ENCODE measurements around the gene RANBP3L.

GRCh38 chr5:36217567-36217966 lies 84.1 kb downstream of the RANBP3L start:
- TF ChIP-seq, protein P1, sequence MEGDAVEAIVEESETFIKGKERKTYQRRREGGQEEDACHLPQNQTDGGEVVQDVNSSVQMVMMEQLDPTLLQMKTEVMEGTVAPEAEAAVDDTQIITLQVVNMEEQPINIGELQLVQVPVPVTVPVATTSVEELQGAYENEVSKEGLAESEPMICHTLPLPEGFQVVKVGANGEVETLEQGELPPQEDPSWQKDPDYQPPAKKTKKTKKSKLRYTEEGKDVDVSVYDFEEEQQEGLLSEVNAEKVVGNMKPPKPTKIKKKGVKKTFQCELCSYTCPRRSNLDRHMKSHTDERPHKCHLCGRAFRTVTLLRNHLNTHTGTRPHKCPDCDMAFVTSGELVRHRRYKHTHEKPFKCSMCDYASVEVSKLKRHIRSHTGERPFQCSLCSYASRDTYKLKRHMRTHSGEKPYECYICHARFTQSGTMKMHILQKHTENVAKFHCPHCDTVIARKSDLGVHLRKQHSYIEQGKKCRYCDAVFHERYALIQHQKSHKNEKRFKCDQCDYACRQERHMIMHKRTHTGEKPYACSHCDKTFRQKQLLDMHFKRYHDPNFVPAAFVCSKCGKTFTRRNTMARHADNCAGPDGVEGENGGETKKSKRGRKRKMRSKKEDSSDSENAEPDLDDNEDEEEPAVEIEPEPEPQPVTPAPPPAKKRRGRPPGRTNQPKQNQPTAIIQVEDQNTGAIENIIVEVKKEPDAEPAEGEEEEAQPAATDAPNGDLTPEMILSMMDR (IDR thresholded peaks at IDR 0.05 in 2 of 3, conservative IDR thresholded peaks at IDR 0.05 in 1 of 3; ENCODE audit: insufficient read depth in 2 of 3, low read depth in 1 of 3, low read length in 3 of 3), result no peak
- TF ChIP-seq SIN3A (IDR thresholded peaks at IDR 0.05; ENCODE audit: borderline replicate concordance in 2 of 2, control insufficient read depth in 1 of 2, low read depth in 2 of 2, low read length in 2 of 2) (no peak), SIX5 (IDR thresholded peaks at IDR 0.05; ENCODE audit: borderline replicate concordance in 1 of 2, insufficient read depth in 1 of 2, low read depth in 1 of 2, low read length in 2 of 2) (no peak), SRSF1 (IDR thresholded peaks at IDR 0.05; ENCODE audit: low read depth, low read length) (no peak), BHLHE40 (IDR thresholded peaks at IDR 0.05; ENCODE audit: low read length) (no peak), KAT2B (IDR thresholded peaks at IDR 0.05; ENCODE audit: low read depth, low read length) (no peak), ETV1 (tag; conservative IDR thresholded peaks at IDR 0.05; ENCODE audit: low read depth) (no peak), NRF1 (conservative IDR thresholded peaks at IDR 0.05 in 1 of 2, IDR thresholded peaks at IDR 0.05 in 1 of 2) (no peak), ZNF740 (CRISPR knock-in tag; IDR thresholded peaks at IDR 0.05) (no peak), ZNF740 (tag; IDR thresholded peaks at IDR 0.05) (no peak), RFX5 (IDR thresholded peaks at IDR 0.05; ENCODE audit: low read depth, low read length) (no peak)
- TF ChIP-seq, protein P2, sequence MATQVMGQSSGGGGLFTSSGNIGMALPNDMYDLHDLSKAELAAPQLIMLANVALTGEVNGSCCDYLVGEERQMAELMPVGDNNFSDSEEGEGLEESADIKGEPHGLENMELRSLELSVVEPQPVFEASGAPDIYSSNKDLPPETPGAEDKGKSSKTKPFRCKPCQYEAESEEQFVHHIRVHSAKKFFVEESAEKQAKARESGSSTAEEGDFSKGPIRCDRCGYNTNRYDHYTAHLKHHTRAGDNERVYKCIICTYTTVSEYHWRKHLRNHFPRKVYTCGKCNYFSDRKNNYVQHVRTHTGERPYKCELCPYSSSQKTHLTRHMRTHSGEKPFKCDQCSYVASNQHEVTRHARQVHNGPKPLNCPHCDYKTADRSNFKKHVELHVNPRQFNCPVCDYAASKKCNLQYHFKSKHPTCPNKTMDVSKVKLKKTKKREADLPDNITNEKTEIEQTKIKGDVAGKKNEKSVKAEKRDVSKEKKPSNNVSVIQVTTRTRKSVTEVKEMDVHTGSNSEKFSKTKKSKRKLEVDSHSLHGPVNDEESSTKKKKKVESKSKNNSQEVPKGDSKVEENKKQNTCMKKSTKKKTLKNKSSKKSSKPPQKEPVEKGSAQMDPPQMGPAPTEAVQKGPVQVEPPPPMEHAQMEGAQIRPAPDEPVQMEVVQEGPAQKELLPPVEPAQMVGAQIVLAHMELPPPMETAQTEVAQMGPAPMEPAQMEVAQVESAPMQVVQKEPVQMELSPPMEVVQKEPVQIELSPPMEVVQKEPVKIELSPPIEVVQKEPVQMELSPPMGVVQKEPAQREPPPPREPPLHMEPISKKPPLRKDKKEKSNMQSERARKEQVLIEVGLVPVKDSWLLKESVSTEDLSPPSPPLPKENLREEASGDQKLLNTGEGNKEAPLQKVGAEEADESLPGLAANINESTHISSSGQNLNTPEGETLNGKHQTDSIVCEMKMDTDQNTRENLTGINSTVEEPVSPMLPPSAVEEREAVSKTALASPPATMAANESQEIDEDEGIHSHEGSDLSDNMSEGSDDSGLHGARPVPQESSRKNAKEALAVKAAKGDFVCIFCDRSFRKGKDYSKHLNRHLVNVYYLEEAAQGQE (IDR thresholded peaks at IDR 0.05; ENCODE audit: borderline replicate concordance), result no peak
- TF ChIP-seq, protein P2 (CRISPR knock-in tag; IDR thresholded peaks at IDR 0.05; ENCODE audit: low read depth), result no peak

Measured in K562 (cell line).